ENCODE measurements around the gene TBXA2R.
A peak's percentile ranks its signal among the peaks of the same experiment; 100 is the strongest.
"Not testable (repeated sequence)": the region's sequence is repeated elsewhere in the genome, so short reads cannot be mapped to it uniquely, and the experiment has no call there.

Gene TBXA2R

DNA sequence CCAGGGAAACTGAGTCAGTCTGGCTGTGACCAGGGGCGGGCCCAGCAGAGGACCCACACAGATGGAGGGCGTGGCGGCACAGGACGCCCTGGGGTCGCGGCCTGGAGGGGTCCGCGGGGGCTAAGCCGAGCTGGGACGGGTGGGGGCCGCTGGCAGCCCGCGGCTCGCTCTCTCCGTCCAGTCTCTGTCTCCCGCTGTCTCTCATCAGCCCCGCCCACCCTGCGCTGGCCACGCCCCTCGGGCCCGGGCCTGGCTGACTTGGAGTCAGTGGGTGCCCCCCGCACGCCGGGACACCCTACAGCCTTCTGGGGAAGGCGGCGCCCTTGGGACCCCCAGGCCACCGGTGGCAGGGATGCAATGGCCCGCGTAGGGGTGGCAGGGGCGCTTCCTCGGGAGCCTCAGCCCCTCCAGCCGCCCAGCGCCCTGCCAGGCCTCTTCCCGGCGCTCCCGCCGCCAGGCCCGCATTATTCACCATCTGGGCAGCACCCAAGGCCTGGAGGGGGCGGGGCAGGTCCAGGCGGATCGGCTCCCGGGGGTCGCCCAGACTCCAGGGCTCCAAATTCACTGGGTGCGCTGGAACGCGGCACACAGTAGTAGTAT lies at the start of gene TBXA2R:
TSS of gene TBXA2R (minus strand) at position 186 of the 600 bp plus-strand sequence. CDS start 6,241 bp downstream, outside the sequence.
- peak; percentile 43 to 46 for DNase-seq

DNA sequence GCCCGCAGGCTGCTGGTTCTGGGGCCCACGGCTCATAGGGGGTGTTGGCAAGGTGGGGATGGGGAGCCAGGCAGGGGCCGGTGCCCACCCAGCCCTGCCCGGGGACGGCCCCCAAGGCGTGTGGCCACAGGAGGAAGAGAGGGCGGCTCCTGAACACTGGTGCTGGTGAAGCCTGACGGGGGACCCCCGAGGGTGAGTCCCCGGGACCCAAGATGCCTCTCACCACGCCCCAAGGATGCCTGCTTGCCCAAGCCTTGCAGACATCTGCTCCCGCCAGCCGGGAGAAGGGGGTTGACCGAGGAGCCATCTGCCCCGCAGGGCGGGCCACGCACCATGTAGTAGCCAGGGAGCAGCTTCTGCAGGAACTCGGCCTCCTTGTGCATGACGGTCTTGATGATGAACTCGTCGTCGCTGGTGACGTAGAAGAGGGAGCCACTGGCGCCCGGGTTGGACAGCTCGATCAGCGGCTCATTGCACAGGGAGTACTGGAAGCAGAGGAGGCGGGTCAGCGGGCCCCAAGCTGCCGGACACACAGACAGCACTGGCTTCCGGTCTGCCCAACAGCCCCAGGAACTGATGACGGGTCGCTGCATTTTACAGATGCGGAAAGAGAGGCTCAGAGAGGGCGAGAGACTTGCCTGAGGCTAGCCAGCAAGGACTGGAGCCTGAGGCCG lies 49.5 kb upstream of the TBXA2R start:
- DNase-seq = no peak

DNA sequence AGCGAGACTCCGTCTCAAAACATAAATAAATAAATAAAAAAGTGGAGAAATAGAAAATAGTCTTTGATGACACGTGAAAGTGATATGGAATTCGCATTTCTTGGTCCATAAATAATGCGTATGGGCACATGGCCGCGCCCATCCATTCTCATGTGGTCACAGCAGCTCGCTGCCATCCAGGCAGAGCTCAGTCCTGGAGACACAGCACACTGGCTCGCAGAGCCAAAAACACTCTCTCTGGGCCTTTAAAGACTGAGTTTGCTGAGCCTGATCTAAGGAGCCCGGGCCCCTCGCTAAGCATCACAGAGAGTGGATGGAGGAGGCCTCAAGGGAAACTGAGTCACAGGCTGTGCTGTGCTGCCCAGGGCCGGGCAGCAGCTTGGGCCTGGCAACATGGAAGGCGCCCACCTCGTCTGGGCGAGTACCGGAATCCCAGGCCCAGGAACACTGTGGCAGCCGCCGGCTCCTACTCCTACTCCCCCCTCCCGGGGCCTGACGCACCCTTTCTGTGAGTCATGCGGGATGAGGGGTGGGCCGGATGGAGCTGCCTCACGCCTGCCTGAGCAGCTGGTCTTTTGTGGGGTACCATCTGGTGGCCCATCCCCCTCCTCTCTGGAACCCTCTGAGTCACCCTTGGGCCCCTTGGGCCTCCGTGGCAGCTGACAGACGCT lies 48.9 kb upstream of the TBXA2R start:
- no peak for DNase-seq

DNA sequence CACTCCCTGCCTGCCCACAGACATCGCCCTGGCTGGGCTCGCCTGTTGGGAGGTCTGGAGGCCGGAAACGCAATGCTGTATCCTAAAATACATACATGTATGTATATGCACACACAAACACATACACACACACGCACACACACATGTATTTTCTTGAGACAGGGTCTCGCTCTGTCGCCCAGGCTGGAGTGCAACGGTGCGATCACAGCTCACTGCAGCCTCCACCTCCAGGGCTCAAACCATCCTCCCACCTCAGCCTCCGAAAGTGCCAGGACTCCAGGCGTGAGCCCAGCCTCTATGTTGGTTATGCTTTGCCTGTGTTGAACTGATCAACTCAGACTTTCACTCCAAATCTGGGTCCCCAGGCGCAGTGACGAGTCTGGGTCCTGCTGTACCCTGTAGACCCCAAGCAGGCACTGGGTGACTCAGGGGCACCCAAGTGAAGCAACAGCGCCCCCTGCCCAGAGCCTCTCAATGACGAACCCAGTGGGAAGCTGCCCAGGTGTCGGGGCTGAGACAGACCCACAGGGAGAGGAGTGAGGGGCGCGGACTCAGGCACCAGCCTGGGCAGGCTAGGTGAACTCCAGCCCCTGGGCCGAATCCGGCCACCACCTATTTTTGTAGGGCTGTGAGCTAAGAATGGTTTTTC lies 47.3 kb upstream of the TBXA2R start:
- DNase-seq = peak in 1 of 2 experiments; percentile 10

DNA sequence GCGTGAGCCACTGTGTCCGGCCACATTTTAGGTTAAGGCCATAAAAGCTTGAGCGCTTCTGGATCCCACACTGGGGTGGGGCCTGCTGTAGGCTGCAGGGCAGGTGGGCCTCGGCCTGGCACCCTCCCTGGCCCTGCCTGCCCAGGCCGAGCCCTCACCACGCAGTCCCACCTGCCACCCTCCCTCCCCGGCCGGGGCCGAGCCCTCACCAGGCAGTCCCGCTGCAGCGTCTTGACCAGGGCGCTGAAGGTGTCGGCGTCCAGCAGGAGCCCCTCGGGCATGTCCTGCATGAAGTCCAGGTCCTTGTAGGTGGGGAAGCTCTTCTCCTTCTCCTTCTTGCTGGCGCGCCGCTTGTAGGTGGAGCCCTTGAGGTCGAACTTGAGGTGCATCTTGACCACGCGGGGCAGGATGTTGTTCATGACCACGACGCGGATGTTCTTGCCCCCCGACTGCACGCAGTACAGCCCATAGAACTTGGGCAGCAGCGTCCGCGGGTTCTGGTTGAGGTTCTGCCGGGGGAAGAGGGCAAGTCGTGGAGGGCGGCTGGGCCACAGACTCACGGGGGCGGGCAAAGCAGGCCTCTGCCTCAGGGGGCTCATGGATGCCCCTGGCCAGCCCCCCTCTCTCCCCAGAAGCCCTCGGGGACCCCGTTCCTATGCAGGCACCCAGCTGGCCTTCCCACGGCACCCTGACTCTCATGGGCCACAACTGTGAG lies 46.6 kb upstream of the TBXA2R start:
- DNase-seq = no peak

DNA sequence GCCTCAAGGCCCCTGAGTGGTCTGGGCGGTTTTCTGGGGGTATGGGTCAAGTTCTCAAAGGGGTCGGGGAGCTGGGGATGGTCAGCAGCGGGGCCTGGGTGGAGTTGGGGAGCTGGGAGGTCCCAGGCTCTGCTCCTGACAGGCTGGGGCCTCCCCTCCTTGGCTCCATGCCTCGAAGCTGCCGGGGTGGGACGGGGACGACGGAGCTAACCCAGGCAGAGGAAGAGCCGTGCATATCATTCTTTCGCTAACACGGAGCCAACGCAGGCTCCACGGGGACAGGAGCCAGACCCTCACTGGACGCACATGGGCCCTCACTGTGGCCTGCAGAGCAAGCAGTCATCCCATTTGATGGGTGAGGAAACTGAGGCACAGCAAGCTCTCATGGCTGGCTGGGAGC lies 45.7 kb upstream of the TBXA2R start:
- DNase-seq = no peak

DNA sequence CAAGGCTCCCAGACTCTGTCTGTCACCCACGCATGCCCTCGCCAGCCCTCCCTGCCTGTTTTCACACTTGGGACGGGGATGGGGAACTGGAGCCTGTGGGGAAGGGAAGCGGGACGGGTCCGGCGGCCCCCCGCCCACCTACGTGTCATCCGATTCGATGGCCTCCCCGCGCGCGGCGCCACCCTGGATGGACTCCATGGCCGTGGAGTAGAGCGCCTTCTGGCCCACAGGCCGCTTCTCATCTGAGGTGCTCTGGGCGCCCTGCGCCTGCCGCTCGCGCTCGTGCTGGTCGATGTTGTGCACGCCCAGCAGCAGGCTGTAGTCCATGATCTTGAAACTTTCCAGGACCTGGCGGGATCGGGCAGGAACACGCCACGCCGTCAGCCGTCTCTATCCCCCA lies 45.0 kb upstream of the TBXA2R start:
- no peak for DNase-seq

DNA sequence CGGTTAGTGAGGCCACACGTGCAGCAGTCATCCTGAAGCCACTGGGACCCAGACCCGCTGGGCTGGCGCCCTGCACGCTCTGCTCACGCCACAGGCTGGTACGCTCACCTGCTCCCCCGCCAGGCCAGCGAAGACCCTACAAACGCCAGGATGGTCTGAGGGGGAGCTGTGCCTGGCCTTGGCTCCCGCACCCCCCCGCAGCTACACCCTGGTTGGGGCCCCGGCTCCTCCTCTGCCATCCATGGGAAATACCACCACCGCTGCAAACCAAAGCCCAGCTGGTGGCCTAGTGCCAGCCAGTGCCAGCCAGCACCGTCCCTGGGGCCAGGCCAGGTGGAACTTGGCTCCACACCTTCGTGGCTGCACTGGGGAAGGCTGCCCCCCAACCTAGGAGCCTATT lies 43.2 kb upstream of the TBXA2R start:
- DNase-seq = no peak

DNA sequence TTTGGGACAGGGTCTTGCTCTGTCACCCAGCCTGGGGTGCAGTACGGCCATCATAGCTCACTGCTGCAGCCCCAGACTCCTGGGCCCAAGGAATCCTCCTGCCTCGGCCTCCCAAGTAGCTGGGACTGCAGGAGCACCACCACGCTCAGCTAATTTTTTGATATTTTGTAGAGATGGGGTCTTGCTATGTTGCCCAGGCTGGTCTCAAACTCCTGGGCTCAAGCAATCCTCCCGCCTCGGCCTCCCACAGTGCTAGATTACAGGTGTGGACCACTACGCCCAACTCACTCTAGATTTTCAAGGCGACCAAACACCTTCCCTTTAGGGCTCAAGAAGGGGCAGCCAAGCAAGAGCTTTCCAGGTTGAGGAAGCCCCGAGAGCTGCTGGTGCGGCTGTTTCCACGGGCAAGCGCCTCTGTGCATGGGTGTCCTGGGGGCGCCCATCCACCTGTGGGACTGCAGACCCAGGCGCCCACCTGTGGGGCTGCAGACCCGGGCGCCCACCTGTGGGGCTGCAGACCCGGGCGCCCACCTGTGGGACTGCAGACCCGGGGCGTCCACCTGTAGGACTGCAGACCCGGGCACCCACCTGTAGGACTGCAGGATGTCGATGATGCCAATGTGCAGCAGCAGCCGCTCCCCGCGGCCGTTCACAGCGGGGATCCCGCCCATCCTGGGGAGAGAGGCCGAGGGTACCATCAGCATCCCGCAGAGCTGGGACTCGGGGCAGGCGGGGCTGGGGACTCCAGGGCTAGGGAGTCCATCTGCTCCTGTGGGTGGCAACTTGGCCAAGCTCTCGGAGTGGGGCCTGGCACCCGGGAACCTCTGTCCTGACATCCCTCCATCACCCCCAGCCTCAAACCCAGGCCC lies 41.6 kb upstream of the TBXA2R start:
- no peak for DNase-seq

DNA sequence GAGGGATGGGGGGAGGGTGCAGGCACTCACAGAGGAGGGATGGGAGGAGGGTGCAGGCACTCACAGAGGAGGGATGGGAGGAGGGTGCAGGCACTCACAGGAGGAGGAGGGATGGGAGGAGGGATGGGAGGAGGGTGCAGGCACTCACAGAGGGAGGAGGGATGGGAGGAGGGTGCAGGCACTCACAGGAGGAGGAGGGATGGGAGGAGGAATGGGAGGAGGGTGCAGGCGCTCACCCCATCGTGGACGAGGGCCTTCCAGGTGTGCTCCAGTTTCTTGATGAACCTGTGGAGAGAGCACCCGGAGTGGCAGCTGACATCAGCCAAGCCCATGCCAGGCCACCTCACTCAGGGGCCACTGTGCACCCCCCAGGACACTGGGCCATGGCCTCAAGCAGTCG lies 40.4 kb upstream of the TBXA2R start:
- not testable (repeated sequence) for DNase-seq

DNA sequence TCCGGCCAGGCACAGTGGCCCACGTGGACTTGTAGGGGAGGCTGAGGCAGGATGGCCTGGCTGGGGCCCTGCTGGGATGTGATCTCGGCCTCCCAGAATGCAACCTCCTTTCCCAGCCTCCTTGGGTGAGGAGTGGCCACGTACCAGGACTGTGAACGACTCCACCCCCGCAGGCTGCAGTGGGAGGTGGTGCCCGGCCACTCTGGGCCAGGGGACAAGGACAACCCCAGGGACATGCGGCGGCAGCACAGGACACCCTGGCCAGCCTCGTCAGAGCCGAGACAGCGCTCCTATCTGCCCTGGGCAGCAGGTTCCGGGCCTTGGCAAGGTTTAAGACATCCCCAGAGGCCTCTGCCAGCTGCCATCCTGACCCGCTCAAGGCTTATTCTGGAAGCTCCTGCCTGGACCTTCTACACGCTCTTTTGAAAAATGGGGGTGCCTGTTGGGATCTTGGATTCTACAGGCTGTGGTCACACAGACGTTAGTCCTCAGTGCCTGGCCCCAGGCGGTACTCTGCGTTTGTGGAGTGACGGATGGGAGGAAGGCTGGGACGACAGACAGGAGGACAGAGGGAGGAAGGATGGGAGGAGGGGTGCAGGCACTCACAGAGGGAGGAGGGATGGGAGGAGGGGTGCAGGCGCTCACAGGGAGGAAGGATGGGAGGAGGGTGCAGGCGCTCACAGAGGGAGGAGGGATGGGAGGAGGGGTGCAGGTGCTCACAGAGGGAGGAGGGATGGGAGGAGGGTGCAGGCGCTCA lies 39.8 kb upstream of the TBXA2R start:
- DNase-seq = no peak

DNA sequence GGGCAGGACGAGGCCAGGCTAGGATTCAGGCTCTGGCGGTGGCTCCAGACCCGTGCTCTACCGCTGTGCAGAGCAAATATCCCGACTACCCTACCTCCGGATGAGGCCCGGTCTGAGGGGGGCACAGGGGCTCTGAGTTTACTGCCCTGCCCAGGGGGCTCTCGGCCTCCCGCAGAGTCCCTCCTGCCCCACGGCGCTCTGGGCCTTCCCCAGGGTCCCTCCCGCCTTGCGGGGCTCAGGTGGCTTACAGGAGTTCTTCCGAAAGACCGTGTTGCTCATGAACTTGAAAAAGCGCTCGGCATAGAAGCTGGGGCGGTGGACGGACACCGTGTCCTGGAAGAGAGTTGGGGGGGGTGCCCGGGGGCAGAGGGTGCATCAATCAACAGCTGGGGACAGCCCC lies 39.1 kb upstream of the TBXA2R start:
- no peak for DNase-seq

DNA sequence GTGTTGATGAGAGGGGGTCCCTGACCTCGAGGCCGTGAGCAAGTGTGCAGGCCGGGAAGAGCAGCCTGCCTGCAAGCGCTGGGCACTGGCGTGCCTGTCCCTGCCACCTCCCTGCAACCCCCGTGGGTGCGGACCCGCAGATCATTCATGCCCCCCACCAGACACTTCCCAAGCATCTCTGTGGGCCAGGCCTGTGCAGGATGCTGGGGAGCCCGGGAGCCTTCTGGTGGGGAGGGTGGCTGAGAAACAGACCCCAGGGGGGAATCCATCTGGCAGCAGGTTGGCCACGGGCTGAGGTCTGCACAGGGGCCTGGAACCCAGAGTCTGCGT lies 38.4 kb upstream of the TBXA2R start:
- DNase-seq = no peak

DNA sequence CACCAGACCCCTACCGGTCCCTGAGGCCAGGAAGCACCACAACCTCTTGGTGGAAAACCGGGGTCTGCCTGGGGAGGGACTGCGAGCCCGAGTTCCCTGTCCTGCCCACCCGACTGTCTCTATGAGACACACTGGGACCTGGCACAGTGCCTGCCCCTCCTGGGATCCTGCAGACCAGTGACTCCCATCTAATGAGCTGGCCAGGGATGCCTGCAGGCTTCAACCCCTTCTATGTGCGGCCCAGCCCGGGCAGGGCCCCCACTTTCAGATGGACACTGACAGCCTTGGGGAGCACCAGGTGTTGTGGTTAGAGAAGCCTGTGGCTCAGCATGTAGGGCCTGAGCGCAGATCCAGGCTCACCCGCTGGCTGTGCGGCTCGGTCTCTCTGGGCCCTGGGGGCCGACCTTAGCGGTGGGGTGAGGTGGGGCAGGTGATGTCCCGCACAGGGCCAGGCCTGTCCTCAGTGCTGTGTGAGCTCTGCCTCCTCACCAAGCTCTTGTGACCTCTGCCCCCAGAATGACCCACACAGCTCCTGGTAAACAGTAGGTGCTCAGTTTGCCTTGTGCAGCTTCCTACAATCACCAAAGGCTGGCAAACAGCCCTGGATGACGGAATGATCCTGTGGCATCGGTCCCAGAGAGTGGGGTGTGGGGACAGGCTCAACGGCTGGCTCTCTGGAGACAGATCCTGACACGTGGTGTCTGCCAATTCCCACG lies 37.8 kb upstream of the TBXA2R start:
- DNase-seq = no peak

DNA sequence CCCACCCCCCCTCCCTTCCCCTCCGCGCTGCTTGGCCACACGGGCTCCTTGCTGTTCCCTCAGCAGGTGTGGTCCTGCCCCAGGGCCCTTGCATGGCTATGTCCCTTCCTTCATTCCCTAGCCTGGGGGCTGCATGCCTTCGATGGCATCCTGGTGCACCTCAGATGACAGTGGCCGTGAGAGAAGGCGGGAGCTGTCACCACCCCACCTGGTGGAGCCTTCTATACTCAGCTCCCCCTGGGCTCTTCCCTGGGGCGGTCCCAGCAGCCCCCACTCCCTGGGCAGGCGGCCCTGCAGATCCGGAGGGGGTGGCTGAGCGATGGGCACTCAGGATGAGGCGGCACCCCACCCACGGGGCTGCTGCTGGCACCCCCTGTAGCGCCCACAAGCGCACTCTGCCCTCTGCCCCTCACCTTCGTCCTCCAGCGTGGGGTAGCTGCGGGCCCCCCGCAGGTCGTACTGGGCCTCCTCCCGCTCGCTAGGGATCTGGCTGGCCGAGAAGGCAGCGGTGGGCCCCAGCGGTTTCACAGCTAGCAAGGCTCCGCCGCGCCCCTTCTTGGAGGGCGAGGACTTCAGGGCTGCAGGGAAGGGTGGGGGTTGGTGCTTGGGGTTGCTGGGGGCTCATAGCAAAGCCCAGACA lies 37.1 kb upstream of the TBXA2R start:
- DNase-seq = no peak

DNA sequence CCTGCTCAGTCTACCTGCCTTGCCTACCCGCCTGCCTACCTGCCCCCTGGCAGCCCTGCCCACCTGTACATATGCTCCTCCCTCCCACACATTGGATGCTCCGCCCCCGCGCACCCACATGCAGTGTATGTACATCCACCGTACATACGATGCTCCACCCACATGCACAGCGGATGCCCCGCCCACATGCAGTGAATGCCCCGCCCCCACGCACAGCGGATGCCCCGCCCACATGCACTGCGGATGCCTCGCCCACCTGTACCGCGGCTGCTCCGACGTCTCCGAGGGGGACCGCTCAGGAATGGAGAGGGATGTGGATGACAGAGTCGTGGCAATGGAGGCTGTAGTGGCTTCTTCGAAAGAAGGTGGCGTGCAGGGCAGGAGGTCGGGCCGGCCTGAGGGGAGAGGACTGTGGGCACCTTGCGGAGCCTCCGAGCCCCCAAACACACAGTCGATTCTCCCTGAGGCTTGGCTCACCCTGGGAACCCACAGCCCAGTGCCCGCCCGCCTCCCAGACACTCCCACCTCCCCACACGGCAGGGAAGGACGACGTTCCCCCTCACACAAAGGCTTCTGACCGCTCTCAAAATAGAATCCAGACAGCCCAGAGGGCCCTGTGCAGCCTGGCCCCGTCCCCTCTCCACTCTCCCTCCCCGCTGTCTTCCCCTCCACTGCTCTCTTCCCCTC lies 36.5 kb upstream of the TBXA2R start:
- DNase-seq = no peak

DNA sequence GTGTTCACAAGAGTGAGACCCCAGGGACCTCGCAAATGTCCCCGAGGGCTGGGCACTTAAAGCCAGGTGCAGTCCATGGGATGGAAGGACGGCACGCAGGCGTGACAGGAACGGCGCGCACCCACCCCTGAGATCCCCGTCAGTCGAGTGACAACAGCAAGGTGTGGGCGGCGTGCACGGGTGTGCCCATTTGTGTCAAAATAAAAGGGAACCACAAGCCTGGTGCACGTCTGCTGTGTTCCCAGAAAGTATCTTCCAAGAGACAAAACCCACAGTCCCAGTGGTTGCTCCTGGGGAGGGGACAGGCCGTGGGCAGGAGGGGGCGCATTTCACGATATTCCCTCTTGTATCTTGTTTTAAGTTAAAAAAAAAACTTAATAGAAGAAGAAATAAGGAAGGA lies 35.6 kb upstream of the TBXA2R start:
- no peak for DNase-seq

DNA sequence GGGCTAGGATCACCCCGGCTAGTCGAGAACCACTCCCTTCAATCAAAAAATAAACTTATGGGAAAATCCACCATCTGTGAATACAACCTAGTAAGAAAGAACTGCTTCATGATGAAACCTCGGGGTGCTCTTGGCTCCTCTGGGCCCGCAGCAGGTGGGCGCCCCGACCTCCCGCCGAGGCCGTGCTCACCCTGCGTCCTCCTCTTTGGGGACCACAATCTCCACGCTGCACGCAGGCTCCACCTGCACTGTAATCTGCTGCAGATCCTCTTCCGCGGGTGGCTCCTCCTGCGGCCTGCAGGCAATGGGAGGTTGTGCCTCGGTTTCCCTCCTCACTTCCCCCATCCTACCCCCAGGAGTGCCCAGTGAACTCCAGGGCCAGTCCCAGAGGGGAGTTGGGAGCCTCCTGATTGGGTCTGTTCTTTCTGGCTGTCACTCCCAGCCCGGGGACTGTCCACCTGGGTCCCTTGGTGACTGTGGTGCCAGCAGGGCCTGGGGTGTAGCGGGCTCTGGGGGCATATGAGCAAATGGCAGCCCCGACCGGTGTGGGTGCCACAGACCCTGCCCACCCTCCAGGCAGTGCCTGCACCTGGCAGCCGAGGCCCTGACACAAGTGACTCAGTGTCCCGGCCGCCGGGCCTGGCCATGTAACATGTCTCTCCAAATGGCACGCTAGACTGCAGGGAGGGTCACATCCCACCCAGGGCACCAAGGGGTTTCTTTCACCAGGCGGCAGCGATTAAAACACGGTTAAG lies 35.0 kb upstream of the TBXA2R start:
- DNase-seq = no peak

DNA sequence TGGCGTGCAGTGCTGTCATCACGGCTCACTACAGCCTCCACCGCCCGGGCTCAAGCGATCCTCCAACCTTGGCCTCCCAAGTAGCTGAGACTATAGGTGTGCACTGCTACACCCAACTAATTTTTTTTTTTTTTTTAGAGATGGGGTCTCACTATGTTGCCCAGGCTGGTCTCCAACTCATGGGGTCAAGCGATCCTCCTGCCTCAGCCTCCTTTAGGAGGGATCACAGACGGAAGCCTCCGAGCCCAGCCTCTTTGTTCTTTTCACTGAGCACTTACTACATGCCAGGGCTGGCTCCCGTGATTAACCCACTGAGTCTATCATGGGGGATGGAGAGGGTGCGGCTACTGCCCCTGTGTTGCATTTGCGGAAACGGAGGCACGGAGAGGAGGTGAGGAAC lies 32.8 kb upstream of the TBXA2R start:
- no peak for DNase-seq

Measured in activated CD4-positive, alpha-beta T cell treated with anti-CD3 and anti-CD28 coated beads, Interleukin-2, amount 50 U/mL, for 4 hours (primary cell).